ENCODE measurements around the gene TIA1. TPM values are rescaled to one million over a fixed set of nuclear protein-coding genes. Genes with fewer than 3 reads are reported as not detected.

TIA1 gene
- polyA plus RNA-seq, 3 donors, result 47.0 to 61.9 (median 48.7) TPM

DNA sequence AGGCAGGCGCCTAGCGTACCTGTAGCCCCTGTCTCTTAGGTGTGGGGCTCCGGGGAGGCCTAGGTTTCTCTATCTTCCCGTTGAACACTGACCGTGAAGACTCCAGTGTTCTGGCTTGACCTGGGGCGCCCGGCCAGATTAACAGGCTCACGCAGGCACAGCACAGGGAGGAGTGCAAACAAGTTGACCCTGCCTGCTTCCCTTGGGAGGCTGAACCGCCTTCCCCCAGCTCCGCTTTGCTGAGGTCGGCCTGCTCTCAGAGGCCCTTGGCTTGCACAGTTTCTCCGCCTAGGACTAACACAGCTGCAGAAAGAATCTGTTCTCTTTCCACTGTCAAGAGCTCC, 10.1 kb upstream of the TIA1 start:
- H3K79me2 ChIP-seq (ENCODE audit: insufficient read depth, low read length), result no peaks in the 10 kb centered on the region
- peaks cover 0 to 7% of the 10 kb centered on the region in 2 donors for H3K36me3 ChIP-seq (replicated peaks in 1 of 2; ENCODE audit: control insufficient read depth in 1 of 2, insufficient read depth in 2 of 2, low read length in 2 of 2)
- peaks cover 19 to 23% of the 10 kb centered on the region in 2 donors for H3K36me3 Mint-ChIP-seq
- TF ChIP-seq CTCF (IDR thresholded peaks at IDR 0.05), result no peak
- intact Hi-C loops (cut with micrococcal nuclease), result no loop called here
- peak overlapping the region; percentile 93 to 98 for H3K4me3 Mint-ChIP-seq
- H3K9ac ChIP-seq (ENCODE audit: insufficient read depth, low read length, poor library complexity, severe bottlenecking), result peak overlapping the region; percentile 56
- H3K27ac ChIP-seq (ENCODE audit: low read depth in 1 of 2, low read length in 2 of 2), result no peak overlapping the region
- peak overlapping the region; percentile 99 for H3K4me2 ChIP-seq (replicated peaks; ENCODE audit: extremely low read depth, low read length, poor library complexity, severe bottlenecking)
- no peaks in the 10 kb centered on the region for H4K20me1 ChIP-seq (ENCODE audit: insufficient read depth, low read length)
- no peak overlapping the region for H3K27ac Mint-ChIP-seq
- H3K27me3 ChIP-seq (ENCODE audit: control insufficient read depth in 2 of 2, insufficient read depth in 2 of 2, low read length in 2 of 2), result no peaks in the 10 kb centered on the region
- peak in 1 of 3 donors; percentile 7 for DNase-seq
- H3K27me3 Mint-ChIP-seq (ENCODE audit: low read depth in 3 of 3), result peaks cover 2 to 3% (median 2%) of the 10 kb centered on the region in 3 donors
- H3K9me3 Mint-ChIP-seq, result peaks cover 0 to 8% (median 0%) of the 10 kb centered on the region in 7 donors
- H2AFZ ChIP-seq (ENCODE audit: insufficient read depth, low read depth, low read length, poor library complexity, severe bottlenecking), result peak overlapping the region; percentile 89
- WGBS (ENCODE audit: insufficient coverage), result 7% methylated on average over 12 of the region's 12 CpGs
- H3K4me1 ChIP-seq (ENCODE audit: control insufficient read depth in 1 of 2, insufficient read depth in 2 of 2, low read length in 2 of 2), result peaks cover 10 to 13% of the 10 kb centered on the region in 2 donors
- H3K4me1 Mint-ChIP-seq, result peaks cover 15% of the 10 kb centered on the region
- peak overlapping the region; percentile 62 to 90 (median 65) for H3K4me3 ChIP-seq (replicated peaks in 1 of 3; ENCODE audit: low read depth in 2 of 3, low read length in 3 of 3)
- H3K9me3 ChIP-seq (replicated peaks in 1 of 2; ENCODE audit: control insufficient read depth in 1 of 2, insufficient read depth in 1 of 2, low read length in 2 of 2), result no peaks in the 10 kb centered on the region

DNA sequence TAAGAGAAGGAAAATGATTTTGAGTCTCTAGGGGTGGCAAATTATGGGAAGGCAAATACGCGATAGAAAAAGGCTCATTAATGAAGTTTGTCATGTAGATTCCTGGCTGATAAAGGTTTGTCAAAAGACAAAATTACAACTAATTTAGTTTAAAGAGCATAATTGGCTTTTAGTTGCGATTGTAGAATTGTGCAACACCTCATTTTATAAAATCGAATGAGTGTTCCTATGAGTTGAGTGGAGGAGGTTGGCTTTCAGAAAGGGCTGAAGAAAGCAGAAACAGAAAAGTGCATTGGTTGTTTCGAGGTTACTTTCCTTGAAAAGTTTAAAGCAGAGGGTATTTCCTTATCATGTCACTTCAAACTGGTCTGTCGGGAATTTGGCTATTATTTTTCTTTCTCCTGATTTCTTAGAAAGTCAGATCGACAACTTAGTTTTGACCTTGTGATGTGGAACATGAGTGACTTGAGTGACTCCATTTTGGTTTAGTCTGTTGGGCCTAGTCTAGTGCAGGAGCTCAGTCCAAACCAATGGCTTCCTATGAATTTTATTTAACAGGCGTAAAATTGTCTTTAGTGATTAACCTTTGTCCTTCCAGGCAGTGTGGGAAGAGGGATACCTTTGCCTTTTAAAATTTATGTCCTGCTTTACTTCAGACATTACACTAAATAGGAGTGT, 7.3 kb upstream of the TIA1 start:
- no peak overlapping the region for H3K9ac ChIP-seq (ENCODE audit: insufficient read depth, low read length, poor library complexity, severe bottlenecking)
- no peaks in the 10 kb centered on the region for H3K27me3 ChIP-seq (ENCODE audit: control insufficient read depth in 2 of 2, insufficient read depth in 2 of 2, low read length in 2 of 2)
- Mint-ChIP-seq H3K4me3 (no peak overlapping the region), H3K9me3 (peaks cover 0 to 8% (median 0%) of the 10 kb centered on the region in 7 donors), H3K4me1 (peaks cover 15% of the 10 kb centered on the region), H3K36me3 (peaks cover 6 to 17% of the 10 kb centered on the region in 2 donors), H3K27ac (no peak overlapping the region), H3K27me3 (ENCODE audit: low read depth in 3 of 3) (peaks cover 2 to 3% (median 2%) of the 10 kb centered on the region in 3 donors)
- peaks cover 0 to 7% of the 10 kb centered on the region in 2 donors for H3K36me3 ChIP-seq (replicated peaks in 1 of 2; ENCODE audit: control insufficient read depth in 1 of 2, insufficient read depth in 2 of 2, low read length in 2 of 2)
- H3K9me3 ChIP-seq (replicated peaks in 1 of 2; ENCODE audit: control insufficient read depth in 1 of 2, insufficient read depth in 1 of 2, low read length in 2 of 2), result no peaks in the 10 kb centered on the region
- no peak overlapping the region for H3K4me3 ChIP-seq (replicated peaks in 1 of 3; ENCODE audit: low read depth in 2 of 3, low read length in 3 of 3)
- H3K4me1 ChIP-seq (ENCODE audit: control insufficient read depth in 1 of 2, insufficient read depth in 2 of 2, low read length in 2 of 2), result peaks cover 10 to 13% of the 10 kb centered on the region in 2 donors
- DNase-seq, result no peak
- H2AFZ ChIP-seq (ENCODE audit: insufficient read depth, low read depth, low read length, poor library complexity, severe bottlenecking), result no peak overlapping the region
- no peaks in the 10 kb centered on the region for H3K79me2 ChIP-seq (ENCODE audit: insufficient read depth, low read length)
- TF ChIP-seq CTCF (IDR thresholded peaks at IDR 0.05), result no peak
- intact Hi-C loops (cut with micrococcal nuclease), result no loop called here
- no peak overlapping the region for H3K4me2 ChIP-seq (replicated peaks; ENCODE audit: extremely low read depth, low read length, poor library complexity, severe bottlenecking)
- H3K27ac ChIP-seq (ENCODE audit: low read depth in 1 of 2, low read length in 2 of 2), result no peak overlapping the region
- no CpG with 5 or more reads among the region's 8 CpGs for WGBS (ENCODE audit: insufficient coverage)
- no peaks in the 10 kb centered on the region for H4K20me1 ChIP-seq (ENCODE audit: insufficient read depth, low read length)

Measured in CD14-positive monocyte (primary cell).